Measurements from ENCODE around the gene SPRR5.

Gene SPRR5

DNA sequence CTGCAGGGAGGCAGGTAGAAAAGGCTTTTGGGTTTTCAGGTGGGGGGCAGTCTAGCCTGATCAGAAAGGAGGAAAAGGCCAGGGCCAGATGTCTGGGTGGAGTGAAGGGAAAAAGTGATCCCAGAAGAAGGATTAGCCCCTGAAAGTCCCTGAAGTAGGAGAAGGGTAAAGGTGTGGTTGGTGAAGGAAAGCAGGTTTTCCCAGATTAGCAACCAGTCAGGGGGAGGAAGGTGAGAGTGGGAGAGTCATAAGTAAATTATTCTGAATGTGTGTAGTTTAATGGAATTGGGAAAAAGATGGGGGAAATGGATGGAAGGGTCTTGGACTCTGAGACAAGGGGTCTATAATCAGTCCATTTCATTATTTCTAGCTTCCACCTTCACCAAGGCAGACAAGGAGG is 36.2 kb downstream of the SPRR5 start:
- DNase-seq (ENCODE audit: low read depth): no peak

DNA sequence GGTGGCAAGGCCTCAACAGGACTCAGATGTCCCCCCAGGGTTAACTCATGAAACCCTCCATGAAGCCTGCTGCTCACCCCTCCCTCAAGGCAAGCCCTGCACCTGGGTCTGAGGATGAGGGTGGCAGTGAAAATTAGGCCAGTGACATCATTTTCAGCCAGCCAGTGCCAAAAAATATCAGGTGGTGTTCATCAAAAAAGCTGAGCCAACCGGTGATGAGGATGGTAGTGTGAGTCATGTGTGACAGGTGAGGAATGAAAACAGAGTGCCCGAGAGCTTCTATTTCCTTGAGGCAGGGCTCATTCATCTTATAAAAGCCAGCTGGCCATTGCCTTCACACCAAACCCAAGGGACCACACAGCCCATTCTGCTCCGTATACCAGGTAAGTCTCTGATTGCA is 36.7 kb downstream of the SPRR5 start, which contains the start of gene SPRR1A:
SPRR1A (plus strand) TSS at position 339 of the 400 bp plus-strand sequence. CDS start 1,150 bp downstream, outside the sequence.
- DNase-seq (ENCODE audit: low read depth): no peak

DNA sequence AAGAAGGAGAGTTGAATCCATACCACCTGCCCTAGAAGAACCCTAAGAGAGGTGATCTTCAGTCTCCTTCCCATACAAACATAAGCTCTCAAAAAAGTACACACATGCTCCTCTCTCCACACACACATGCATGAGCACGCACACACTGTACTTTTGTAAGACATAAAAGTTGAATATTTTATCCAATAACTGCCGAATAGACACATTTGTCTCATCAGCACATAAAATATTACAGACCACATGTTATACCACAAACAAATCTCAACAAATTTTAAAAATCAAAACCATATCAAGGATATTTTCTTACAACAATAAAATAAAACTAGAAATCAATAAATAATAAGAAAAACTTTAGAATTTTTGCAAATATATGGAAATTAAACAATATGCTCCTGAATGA is 39.6 kb downstream of the SPRR5 start:
- no peak for DNase-seq (ENCODE audit: low read depth)

DNA sequence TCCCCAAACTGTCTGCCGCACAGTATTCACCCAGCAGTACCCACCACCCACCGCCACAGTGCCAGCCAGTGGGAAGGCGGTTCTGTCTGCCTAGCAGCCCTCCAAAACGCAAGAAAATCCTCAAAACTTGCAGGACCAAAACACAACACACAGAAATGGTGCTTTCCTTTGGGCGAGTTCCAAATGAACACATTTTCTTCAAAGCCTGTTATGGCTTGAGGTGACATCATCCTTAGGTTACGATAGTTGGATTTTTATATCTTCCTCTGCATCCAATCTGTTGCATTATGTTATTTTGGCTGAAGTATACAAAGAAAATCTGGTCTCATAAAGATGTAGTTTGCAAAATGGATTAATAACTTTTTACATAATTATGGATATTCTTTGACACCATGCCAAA is 46.2 kb downstream of the SPRR5 start:
- DNase-seq (ENCODE audit: low read depth): no peak

DNA sequence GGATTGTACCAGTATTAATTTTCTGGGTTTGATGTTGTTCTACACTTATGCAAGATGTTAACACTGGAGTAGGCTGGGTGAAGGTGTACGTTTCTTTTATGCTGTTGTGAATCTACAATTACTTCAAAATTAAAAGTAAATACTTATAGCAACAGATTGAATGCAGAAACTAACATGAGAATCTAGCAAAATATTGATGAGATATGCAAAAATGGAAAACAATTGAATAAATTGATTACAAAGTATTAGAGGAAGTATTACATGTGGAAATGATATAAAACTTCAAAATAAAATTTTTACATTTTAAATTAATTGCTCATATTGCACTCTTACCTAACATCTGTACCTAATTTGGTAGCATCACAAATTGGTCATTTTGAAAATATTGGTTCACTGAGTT is 48.8 kb downstream of the SPRR5 start:
- DNase-seq (ENCODE audit: low read depth): no peak

DNA sequence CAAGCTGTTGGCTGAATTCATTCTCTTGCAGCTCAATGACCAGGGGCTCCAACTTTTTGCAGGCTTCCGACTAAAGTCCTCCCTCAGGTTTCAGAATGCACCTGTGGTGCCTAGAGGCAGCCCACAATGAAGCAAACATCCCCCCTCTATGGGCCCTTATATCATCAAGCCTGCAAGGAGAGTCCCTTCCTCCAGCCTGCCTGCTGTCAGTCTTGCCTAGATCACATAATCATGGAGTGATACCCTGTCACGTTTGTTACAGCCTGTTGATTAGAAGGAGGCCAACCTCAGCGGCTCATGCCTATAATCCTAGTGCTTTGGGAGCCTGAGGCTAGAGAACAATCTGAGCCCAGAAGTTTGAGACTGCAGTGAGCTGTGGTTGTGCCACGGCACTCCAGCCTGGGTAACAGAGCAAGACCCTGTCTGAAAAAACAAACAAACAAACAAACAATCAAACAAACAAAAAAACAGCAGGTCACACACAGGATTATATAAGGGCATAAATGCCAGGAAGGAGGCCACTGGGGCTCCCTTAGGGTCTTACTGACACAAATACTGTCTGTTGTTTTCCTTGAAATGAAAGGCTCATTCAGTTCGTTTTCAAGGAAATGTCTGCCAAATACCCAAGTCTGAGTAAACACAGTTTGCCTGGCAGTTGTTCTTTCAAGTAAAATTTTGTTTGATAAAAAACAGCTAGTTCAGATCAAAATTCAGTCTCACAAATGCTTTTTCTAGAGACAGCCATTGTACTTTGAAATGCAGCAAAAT is 49.8 kb downstream of the SPRR5 start:
- no peak for DNase-seq (ENCODE audit: low read depth)

DNA sequence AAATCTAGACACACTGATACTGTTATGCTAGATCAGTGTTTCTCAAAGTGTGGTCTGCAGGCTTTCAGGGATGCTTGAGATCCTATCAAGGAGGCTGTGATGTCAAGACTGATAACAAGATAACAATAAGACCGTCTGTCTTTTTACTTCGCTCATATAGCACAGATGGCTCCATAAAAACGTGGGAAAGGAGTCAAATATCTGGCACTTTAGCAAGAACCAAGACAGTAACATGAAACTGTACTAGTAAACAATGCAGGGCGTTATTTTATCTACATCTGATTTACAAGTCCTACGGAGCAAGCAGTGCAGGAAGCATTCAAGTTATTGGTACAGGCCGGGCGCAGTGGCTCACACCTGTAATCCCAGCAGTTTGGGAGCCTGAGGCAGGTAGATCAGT is 50.9 kb downstream of the SPRR5 start:
- no peak for DNase-seq (ENCODE audit: low read depth)

DNA sequence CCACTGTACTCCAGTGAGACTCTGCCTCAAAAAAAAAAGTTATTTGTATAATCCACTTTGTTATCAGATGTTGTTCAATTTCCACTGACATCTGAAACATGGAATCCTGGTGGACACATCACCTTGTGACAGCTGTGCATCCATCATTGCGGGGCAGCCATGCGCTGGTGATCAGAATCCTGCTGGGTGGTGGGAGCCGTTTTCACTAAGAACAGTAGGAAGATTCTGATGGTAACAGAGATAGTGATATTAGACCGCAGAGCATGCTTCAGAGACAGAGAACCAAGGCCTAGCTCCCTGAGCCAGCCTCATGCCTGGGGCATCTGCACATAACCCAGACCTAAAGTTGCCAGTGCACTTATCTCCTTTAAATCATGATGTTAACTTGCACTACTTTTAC is 51.5 kb downstream of the SPRR5 start:
- DNase-seq (ENCODE audit: low read depth): no peak
